Measurements from ENCODE around the gene FGF19.
"Not testable (repeated sequence)": the region's sequence is repeated elsewhere in the genome, so short reads cannot be mapped to it uniquely, and the experiment has no call there.

FGF19 gene

DNA sequence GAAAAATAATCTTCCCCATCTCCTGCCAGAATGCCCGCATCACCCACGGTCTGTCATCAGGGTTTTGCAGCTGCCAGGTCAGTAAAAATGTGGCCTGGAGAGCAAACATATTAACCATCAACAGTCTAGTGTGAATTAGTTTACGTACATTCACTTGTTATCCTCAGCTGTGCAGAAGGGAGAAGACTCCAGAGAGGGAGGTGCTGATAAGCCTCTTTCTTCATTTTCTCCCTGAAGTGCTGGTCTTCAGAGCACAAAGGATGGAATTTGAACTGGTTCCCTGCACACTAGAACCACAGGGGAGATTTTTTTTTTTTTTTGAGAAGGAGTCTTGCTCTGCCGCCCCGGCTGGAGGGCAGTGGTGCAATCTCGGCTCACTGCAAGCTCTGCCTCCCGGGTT lies 8.2 kb downstream of the FGF19 start:
- FAIRE-seq = no peak

DNA sequence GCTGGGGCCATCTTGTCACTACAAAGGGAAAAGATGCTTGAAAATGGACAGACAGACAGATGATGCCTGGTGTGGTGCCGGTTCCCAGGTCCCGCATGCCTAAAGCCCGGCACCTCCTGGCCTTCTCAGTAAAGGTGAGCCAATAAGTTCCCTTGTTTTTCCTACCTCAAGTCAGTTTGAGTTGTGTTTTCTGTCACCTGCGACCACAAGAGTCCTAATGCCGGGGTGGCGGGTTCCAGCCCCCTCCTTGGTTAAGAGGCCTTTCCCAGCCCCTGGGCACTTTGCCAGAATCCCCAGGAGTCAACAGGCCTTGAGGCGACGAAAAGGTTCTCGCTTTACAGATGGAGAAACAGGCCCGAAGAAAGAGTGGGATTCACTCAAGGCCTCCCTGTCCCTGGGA lies 9.0 kb downstream of the FGF19 start:
- no peak for FAIRE-seq

DNA sequence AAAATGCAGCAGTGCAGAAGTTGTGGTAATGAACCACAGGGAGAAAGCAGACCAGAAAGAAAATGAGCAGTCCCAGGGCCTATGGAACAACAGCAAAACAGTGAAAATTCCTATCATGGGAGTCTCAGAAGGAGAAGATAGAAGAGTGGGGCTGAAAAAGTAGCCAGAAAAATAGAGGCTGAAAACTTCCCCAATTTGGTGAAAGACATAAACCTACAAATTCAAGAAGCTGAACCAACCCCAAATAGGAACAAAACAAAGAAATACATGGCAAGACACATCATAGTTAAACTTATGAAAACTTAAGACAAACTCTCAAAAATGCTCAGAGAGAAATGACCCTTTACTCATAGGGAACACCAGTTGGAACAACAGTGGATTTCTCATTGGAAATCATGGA lies 11.4 kb downstream of the FGF19 start:
- FAIRE-seq = no peak

DNA sequence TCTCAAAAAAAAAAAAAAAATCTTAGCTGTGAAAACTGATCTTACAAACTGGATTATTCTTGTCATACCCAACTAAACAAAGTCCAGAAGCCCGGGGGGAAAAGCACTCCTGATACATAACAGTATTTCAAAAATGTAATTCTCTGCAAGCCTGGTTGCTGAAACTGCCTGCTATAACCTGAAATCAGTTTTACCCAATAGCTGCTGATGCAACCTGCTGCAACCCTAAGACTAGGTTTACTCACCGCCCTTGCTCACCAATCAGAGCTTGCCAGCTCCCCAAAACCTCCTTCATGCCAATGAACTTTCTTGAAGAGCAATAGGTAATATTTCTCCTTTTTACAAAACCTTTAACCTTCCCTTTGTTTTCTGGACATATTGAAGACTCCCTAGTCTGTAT lies 12.4 kb downstream of the FGF19 start:
- FAIRE-seq = no peak

DNA sequence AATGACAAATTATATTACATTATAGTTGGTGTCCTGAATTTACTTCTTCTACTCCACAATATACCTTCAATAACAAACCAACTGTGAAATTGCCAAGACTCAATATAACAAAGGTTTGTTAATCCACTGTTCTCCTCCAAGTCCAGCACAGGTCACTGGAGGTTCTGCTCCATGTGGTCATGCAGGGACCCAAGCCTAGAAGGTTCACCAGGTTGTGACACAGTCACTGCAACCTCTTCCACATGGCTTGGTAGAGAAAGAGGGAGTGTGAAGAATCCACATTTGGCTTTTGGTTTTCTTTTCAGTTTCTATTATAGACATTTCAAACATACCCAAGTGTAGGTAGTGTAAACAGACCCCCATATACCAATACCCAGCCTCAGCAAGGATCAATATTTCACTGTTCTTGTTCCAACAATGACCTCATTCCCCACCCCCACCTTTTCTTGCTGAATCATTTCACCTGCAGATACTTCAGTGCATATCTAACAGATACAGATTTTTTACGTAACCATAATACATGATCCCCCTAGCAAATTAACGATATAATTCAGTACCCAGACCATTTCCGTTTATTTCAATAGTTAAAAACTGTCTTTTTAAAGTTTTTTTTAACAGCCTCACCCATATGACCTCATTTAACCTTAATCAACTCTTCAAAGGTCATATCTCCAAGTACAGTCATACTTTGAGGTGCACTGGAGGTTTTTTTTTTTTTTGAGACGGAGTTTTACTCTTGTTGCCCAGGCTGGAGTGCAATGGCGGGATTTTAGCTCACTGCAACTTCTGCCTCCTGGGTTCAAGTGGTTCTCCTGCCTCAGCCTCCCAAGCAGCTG lies 14.1 kb downstream of the FGF19 start:
- no peak for FAIRE-seq

DNA sequence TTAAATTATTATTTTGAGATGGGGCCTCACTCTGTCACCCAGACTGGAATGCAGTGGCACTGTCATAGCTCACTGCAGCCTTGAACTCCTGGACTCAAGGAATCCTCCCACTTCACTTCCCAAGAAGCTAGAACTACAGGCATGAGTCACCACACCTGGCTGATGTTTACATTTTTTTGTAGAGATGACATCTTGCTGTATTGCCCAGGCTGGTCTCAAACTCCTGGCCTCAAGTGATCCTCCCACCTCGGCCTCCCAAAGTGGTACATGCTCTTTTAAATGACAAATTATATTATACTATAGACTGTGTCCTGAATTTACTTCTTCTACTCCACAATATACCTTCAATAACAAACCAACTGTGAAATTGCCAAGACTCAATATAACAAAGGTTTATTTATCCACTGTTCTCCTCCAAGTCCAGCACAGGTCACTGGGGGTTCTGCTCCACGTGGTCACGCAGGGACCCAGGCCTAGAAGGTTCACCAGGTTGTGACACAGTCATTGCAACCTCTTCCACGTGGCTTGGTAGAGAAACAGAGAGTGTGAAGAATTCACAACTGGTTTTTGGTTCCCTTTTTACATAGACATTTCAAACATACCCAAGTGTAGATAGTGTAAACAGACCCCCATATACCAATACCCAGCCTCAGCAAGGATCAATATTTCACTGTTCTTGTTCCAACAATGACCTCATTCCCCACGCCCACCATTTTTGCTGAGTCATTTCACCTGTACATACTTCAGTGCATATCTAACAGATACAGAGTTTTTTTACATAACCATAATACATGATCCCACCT lies 15.7 kb downstream of the FGF19 start:
- not testable (repeated sequence) for FAIRE-seq

DNA sequence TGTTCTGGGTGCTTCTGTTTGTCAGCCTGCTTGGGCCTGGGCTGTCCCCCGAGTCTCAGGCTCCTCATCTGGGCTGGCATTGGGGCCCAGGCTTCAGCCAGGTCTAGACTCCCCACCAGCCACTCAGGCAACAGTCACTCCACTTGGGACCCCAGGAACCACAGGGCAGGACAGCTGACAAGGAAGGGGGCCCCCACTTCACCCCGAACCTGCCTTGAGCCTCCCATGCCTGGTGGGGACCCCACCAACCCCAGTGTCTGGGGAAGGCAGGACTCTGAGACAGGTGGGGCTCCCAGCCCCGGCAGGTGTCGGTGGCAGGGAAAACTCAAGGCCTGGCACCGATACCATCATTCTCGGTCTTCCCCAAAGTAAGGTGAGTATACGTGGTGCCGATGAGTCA lies 17.0 kb downstream of the FGF19 start:
- FAIRE-seq = no peak

DNA sequence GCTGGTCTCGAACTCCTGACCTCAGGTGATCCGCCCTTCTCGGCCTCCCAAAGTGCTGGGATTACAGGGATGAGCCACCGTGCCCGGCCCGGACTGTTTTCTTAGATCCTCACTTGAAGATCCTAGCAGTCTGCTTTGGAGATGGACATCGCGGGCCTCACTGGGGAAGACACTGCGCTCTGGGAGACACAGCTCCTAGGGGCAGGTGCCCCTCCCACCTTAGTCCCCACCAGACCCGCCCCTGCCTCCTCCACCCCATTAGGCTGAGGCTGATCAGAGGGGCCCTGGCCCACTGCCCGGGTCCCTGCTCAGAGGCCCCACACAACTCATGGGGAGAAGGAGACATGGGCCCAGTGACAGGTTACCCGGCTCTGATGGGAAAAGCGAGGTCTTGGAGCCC lies 17.4 kb downstream of the FGF19 start:
- FAIRE-seq = no peak

DNA sequence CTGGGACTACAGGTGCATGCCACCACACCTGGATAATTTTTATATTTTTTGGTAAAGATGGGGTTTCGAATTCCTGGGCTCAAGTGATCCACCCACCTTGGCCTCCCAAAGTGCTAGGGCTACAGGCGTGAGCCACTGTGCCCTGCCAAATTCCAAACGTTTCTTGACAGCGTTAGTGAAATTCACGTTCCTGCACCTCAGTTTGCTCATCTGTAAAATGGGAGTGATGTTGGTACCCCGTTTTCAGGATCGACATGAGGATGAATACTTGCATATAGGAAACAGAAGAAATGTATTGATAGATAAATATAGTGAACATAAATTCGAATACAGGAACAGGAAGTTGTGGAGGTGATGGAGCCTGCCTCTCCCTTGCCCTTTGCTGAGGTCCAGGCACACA lies 18.5 kb downstream of the FGF19 start:
- FAIRE-seq = no peak

DNA sequence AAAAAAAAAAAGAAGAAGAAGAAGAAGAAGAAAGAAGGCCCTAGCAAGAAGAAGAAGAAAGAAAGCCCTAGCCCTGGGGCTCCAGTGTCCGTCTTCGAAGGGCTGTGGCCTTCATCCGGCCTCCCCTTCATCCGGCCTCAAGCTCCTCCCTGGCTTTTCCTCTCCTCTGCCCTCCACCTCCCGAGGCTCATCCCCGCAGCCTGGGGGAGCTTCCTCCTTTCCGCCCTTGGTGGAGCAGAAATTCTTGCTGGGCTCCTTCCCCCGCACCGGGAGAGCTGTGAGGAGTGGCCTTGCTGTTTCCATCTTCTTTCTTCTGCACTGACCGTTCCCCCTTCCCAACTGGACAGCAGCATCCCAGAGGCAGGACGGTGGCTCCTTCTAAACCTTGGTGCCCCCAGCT lies 19.2 kb downstream of the FGF19 start:
- FAIRE-seq = no peak

DNA sequence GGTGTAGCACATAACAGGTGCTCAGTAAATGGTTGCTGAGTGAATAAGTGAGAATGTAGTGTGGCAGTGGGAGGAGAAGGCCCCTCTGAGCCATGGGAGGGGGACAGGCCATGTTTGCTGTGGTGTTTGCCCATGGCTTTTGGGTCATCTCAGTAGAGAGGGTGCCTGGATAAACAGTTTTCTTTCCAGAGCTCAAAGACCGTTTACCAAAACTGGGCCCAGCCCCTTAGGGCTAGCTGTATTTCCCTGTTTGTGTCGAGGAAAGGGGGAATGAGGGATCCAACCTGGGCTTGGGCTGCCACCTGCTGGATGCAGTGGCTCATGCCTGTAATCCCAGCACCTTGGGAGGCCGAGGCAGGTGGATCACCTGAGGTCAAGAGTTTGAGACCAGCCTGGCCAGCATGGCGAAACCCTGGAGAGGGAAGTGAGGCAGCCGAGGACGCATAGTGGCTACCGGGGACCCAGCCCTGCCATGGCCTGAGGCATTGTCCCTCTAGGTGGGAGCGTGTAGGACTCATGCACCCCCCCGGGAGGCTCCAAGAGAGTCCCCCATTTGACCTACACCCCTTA lies 20.0 kb downstream of the FGF19 start:
- FAIRE-seq = no peak

DNA sequence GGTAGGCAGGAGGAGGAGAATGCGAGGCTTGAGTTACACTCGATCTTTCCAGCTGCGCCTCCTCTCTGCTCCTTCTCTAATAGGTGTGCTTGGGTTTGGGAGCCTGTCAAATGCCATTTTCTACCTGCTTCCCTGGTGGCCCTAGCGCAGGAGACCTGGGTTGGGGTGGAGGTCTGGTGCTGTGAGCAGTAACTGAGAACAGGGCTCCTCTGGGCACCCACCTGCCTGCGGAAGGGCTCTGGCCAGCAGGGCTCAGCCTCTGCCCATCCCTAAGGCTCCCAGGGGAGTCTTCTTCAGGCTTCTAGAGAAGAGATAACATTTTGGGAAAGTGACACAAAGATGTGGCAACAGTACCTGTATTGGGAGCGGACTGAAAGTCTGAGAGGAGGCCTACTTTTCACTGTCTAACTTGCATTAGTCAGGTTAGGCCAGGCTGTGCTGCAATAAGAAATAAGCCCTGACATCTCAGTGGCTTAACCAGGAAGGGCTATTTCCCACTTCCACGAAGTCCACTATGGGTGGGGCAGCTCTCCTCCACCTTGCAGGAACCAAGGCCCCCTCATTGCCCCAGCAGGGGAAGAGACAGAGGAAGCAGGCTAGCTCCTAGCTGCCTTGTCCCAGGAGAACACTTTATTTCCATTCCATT lies 21.0 kb downstream of the FGF19 start:
- FAIRE-seq = no peak

DNA sequence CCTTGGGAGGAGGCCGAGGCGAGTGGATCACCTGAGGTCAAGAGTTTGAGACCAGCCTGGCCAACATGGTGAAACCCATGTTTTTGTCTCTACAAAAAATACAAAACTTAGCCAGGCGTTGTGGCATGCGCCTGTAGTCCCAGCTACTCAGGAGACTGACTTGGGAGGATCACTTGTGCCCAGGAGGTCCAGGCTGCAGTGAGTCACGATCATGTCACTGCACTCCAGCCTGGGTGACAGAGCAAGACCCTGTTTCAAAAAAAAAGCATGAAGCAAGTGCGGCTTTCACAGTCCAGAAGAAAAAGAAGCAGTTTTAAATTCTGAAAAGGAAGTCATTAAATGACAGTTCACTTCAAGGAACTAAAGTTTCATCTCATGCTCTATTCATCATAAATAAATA lies 21.6 kb downstream of the FGF19 start:
- no peak for FAIRE-seq

DNA sequence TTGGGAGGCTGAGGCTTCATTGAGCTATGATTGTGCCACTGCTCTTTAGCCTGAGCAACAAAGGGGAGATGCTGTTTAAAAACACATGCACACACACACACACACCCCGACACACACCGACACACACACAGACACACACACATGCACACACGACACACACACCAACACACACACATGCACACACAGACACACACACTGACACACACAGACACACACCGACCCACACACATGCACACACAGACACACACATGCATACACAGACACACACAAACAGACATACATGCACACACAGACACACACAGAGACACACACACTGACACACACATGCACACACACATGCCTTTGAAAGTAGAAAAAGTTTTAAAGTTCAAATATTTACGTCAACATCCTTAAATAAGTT lies 23.1 kb downstream of the FGF19 start:
- FAIRE-seq = no peak

DNA sequence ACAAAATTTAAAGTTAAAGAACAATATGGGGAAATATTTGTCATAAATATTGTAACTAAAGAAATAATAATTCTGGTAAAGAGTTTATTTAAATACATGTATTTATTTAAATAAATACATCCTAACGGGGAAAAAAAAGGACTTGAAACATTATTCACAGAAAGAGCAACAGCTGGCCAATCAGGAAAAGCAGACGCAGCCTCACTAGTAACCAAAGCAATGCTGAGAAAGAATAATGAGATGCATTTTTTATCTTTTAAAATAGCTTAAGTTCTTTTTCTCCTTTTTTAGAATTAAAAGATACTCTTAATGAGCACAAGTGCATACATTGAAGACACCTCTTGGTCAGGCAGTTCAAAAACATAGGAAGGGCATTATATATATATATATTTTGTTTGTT lies 26.1 kb downstream of the FGF19 start:
- FAIRE-seq = no peak

DNA sequence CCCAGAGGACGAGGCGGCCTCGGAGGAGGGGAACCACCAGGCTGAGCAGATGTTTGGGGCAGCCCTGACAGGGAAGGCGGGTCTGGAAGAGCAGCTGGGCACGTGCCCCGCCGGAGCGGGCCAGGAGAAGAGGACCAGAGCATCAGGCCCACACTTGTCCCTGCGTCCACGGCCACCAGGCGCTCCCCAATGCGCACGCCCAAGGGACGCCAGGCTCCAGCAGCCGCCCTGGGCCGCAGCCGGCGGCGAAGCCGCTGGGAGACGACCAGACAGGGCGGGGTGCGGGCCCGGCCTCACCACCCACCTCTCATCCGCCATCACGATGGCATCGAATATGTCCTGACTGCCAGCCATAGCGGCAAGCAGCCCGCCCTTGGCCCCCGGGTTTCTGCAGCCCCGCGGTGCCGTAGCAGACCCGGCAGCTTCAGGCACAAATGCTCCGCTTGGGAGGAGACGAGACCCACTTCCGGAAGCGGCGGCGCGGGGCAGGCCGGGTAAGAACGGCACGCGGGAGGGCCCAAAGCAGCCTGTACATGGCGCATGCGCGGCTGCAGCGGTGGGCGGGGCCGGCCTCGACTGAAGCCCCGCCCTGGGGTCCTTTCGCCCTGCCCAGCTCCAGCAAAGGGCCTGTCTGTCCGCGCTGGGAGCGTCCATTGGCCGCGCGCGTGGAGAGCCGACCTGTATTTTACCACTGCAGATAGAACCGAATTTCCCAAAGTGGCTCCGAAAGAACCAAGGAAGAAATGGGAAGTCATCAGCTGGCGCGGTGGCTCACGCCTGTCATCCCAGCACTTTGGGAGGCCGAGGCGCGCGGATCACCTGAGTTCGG lies 28.7 kb downstream of the FGF19 start, which contains the start of gene LTO1:
LTO1 (minus strand) TSS at position 468 of the 829 bp plus-strand sequence; CDS start at position 354, 114 bp downstream.
- no peak for FAIRE-seq

DNA sequence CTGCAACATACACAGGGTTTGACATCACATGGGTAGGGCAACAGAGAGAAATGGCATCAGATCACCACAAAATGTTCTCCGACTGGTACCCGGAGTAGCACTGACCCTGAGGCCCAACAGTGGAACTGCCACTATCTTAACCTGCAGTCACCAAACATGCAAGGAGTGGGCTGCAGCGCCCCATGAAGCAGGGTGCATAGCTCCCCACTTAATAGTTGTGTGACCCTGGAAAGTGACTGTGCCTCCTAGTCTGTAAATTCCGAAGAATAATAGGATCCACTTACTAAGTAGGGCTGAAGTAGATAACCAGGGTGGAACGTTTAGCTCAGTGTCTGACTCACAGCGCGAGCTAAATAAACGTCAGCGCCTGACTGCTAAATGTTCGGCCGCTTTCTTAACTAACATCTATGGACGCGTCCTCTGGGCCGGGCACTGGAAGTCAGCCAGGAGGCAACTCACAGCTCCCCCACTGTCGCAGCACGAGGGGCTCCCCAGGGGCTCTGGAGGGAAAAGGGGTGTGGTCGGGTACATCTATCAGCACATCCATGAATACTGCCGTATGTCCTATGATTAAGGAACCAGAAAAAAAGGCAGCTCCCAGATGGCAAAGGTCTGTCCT lies 29.4 kb downstream of the FGF19 start:
- no peak for FAIRE-seq

DNA sequence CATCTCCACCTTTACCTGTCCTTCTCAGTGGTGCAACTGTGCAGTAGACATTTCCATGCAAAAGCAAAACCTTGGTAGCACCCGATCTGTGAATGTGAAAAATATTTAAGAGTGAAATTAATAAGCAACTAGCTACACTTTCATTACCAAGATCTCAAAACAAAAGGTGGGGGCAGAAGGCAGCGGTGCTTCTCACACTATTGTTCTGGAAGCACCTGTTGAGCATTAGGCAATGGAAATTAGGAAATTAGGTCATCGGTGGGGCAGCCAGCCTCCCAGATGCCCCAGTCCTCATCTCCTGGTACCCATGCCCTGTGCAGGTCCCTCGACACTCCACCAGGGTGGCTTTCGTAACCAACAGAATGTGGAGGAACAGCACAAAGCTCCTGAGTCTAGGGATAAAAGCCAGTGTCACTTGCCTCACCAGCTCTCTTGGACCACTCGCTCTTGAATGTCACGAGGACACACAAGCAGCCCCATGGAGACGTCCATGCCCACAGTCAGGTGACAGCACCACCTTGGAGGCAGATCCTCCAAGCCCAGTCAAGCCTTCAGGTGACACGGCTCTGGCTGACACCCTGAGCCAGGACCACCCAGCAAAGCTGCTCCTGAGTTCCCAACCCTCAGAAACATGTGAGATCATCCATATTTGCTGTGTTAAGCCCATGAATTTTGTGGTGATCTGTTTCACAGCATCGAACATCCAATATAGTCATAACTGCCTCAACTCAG lies 31.9 kb downstream of the FGF19 start:
- FAIRE-seq = no peak

DNA sequence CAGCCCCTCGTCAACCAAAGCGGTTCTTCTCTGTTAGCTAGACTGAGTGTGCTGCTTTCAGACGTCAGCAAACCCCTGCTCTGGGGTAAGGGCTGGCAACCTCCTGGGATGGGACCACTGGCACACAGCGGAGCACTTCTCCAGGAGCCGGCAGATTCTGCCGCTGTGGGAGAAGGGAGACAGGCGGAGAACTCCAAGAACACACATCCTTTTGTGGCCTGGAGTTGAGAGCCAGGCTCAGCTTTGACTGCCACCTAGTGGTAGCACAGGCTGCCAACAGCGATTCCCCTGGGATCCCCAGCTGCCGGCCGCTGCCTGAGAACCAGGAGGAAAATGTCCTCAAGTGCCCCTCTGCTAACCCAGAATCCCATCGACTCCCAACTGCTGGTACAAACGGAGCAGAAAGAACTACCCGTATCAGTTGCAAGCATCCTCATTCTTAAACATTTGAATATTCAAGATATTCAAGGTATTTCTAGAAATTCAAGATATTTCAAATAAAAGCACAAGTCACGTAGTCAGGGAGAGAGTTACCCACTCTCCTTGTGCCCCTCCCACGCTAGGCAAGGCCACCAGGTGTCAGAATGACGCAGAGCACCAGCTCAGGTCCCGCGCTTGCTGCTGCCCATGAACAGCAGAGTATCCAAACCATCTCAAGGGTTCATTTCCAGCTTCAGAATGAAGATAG lies 33.5 kb downstream of the FGF19 start:
- no peak for FAIRE-seq

DNA sequence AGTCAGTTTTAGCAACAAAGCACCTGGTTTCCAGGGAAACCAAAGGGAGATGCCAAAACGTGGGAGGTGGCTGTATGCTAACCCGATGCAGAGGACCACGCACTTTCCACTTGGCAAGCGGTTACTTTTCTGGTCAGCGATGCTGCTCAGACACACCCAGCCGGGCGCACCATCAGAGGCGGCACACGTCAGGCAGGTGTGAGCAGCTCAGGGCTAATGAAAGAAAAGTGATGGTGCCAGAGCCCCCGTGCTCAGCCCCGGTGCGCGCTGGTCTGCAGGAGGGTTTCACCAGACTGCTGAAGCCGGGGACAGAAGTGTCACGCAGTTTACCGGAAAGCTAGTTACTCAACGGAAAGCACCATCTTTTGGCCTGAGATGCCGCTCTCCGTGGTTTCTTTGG lies 34.3 kb downstream of the FGF19 start:
- no peak for FAIRE-seq

Data from colon (tissue), 2 donors.